Heart left ventricle (tissue), 16 donors: ENCODE measurements around the gene EML6. TPM values are rescaled to one million over a fixed set of nuclear protein-coding genes. Genes with fewer than 3 reads are reported as not detected.

ENCODE experiments used
- ATAC-seq, 4 donors: fragments of 200-7000 bp; cut with Tn5 transposase; one replicate each; pipeline ENCODE4 v1.9.1; 2020 to 2022; ENCODE audit warnings: moderate library complexity in 4 of 4, mild to moderate bottlenecking in 3 of 4, moderate number of reproducible peaks in 1 of 4
- DNase-seq, 5 donors: peaks; one replicate each; pipeline ENCODE4 v3.0.0-alpha.2; 2020
- H3K27ac ChIP-seq, 12 donors: fragments of 200-600 bp; sonication (generic) in 4 of 12; one replicate each; pipeline versions ENCODE4 v1.5.0 to v1.8.0; 2016 to 2022; ENCODE audit warnings: mild to moderate bottlenecking in 2 of 12
- H3K27me3 ChIP-seq, 9 donors: fragments of 200-600 bp; sonication (generic) in 2 of 9; one replicate each; pipeline versions ENCODE4 v1.5.1 to v1.8.0; 2016 to 2022; ENCODE audit warnings: mild to moderate bottlenecking in 3 of 9
- H3K36me3 ChIP-seq, 9 donors: fragments of 200-600 bp; sonication (generic) in 2 of 9; one replicate each; pipeline versions ENCODE4 v1.5.0 to v1.8.0; 2018 to 2022; ENCODE audit warnings: mild to moderate bottlenecking in 2 of 9
- H3K4me1 ChIP-seq, 12 donors: fragments of 200-600 bp; sonication (generic) in 4 of 12; one replicate each; pipeline versions ENCODE4 v1.5.0 to v1.8.0; 2016 to 2022; ENCODE audit warnings: mild to moderate bottlenecking in 3 of 12
- H3K4me3 ChIP-seq, 12 donors: fragments of 200-600 bp; sonication (generic) in 4 of 12; one replicate each; pipeline versions ENCODE4 v1.5.0 to v1.8.0; 2017 to 2022; ENCODE audit warnings: mild to moderate bottlenecking in 9 of 12, moderate library complexity in 4 of 12
- H3K9me3 ChIP-seq, 12 donors: fragments of 200-600 bp; sonication (generic) in 4 of 12; one replicate each; pipeline versions ENCODE4 v1.5.0 to v1.8.0; 2016 to 2022; ENCODE audit warnings: mild to moderate bottlenecking in 1 of 12
- CTCF ChIP-seq, 12 donors: fragments of 200-600 bp; sonication (generic) in 4 of 12; IDR thresholded peaks; one replicate each; pipeline versions ENCODE4 v1.5.0 to v1.8.0; 2018 to 2022; ENCODE audit warnings: antibody characterized with exemption in 12 of 12, mild to moderate bottlenecking in 5 of 12
- POLR2A ChIP-seq, 2 donors: fragments of 450-650 bp; IDR thresholded peaks; one replicate each; pipeline ENCODE4 v1.6.1; 2017; ENCODE audit warnings: antibody characterized with exemption in 2 of 2, mild to moderate bottlenecking in 2 of 2, moderate library complexity in 2 of 2
- WGBS, 4 donors: extraction: QIAGEN DNeasy Blood & Tissue Kit in 2 of 4; methylation state at CpG; one replicate each; pipeline versions ENCODE4 v1.1.5 to v1.1.7; 2013 to 2018; 5-methylcytosine and 5-hydroxymethylcytosine counted together
- intact Hi-C, 10 donors: fragments of 100-400 bp; cut with DNase I; formaldehyde crosslinking; loops; one replicate each; pipeline versions ENCODE4 v1.11.1 to v1.14.2; 2022
- polyA plus RNA-seq, 2 donors: library from polyadenylated mRNA; stranded (reverse); fragments of 200-250 nt; gene quantifications; one replicate each; pipeline ENCODE4 v1.2.3, GENCODE V29; 2013
- total RNA-seq, 9 donors: library from RNA; depleted of rRNA in 2 of 9; stranded (reverse); fragments of >200 nt in 2 of 9; fragmentation: NEBNext Ultra II Directional in 3 of 9; extraction: Animal tissue kit (Norgen Biotek cat#: 25700) in 3 of 9; gene quantifications; one replicate each; pipeline versions ENCODE4 v1.1.0 to v1.2.4, GENCODE V29; 2016 to 2023
- donor health status: ischemic (EF 13 %, LVEDD 7.1; RV severe dilation, severe dysfunction).
- donor health status: healthy with polysubstance abuse.
- donor health status: DM: no; HTN: yes; CAD: no.
- donor health status: DM: no; HTN: no; CAD: no.
- donor health status: ischemic (EF 25% LVEDD 6.9; RV normal size, moderate dysfunction).
- donor health status: ischemic (EF 25% LVEDD 5.7; RV mildly dilated, moderate dysfunction).
- donor health status: healthy.
- donor health status: DM: yes; HTN: yes; CAD: no.
- donor health status: ischemic (EF 35%, LVEDD 5.7; RV mildly dilated, moderate dysfunction).
- donor health status: nonischemic (EF 11% LVEDD 7.7; RV severe dilation, severe dysfunction).
- donor health status: DM: yes; HTN: yes; CAD: no.
- donor health status: PGD.
- donor health status: ischemic (EF 29% LVEDD 5.4; RV normal size, mild dysfunction).
- donor health status: nonischemic (EF 23%, LVEDD 6.1; RV moderate dilation, normal function).

EML6 gene
- total and polyA plus RNA-seq, 11 donors, result 0.08 to 1.2 (median 0.58) TPM

- Histone ChIP-seq H3K27ac (no peak overlapping the region), H3K36me3 (no peaks in the 10 kb centered on the region), H3K27me3 (no peaks in the 10 kb centered on the region), H3K4me1 (peaks cover 0 to 52% (median 29%) of the 10 kb centered on the region in 12 donors), H3K9me3 (no peaks in the 10 kb centered on the region), H3K4me3 (no peak overlapping the region)
- ATAC-seq, result no peak
- TF ChIP-seq CTCF (IDR thresholded peaks at IDR 0.05) (no peak), POLR2A (IDR thresholded peaks at IDR 0.05) (no peak)
- intact Hi-C loops, result no loop called here
- no peak for DNase-seq
- 90 to 95% (median 94%) methylated on average over 6 of the region's 6 CpGs for WGBS, 4 donors
Observed at GRCh38 chr2:54677476-54678265, 45.8 kb upstream of the EML6 start.

- WGBS, 4 donors, result 74 to 84% (median 81%) methylated on average over 3 of the region's 3 CpGs
- Histone ChIP-seq H3K27ac (no peak overlapping the region), H3K4me1 (peaks cover 0 to 41% (median 23%) of the 10 kb centered on the region in 12 donors)
Observed at GRCh38 chr2:54678719-54679118, 44.7 kb upstream of the EML6 start.

GRCh38 chr2:54680397-54681041 is 42.9 kb upstream of the EML6 start:
- Histone ChIP-seq H3K36me3 (no peaks in the 10 kb centered on the region), H3K4me3 (no peak overlapping the region), H3K27ac (no peak overlapping the region), H3K4me1 (peaks cover 0 to 25% (median 12%) of the 10 kb centered on the region in 12 donors), H3K27me3 (no peaks in the 10 kb centered on the region), H3K9me3 (no peaks in the 10 kb centered on the region)
- ATAC-seq (peak; percentile 70 to 88 (median 80)), DNase-seq (peak in 1 of 5 donors; percentile 54)
- intact Hi-C loops, result no loop called here
- WGBS, 4 donors, result 68 to 73% (median 72%) methylated on average over 4 to 6 of the region's 6 CpGs
- TF ChIP-seq POLR2A (IDR thresholded peaks at IDR 0.05), result no peak
- no peak for TF ChIP-seq CTCF (IDR thresholded peaks at IDR 0.05)

More at GRCh38 chr2:54678719-54679118, 44.7 kb upstream of the EML6 start:
- Histone ChIP-seq H3K4me3 (no peak overlapping the region), H3K9me3 (no peaks in the 10 kb centered on the region), H3K36me3 (no peaks in the 10 kb centered on the region), H3K27me3 (no peaks in the 10 kb centered on the region)
- intact Hi-C loops, result no loop called here
- TF ChIP-seq POLR2A (IDR thresholded peaks at IDR 0.05) (no peak), CTCF (IDR thresholded peaks at IDR 0.05) (no peak)
- ATAC-seq, result no peak
- no peak for DNase-seq

GRCh38 chr2:54681416-54681815 is 42.0 kb upstream of the EML6 start:
- no peak for ATAC-seq
- 75 to 91% (median 90%) methylated on average over 6 of the region's 6 CpGs for WGBS, 4 donors
- Histone ChIP-seq H3K27ac (no peak overlapping the region), H3K4me3 (no peak overlapping the region), H3K36me3 (no peaks in the 10 kb centered on the region), H3K9me3 (no peaks in the 10 kb centered on the region), H3K4me1 (peaks cover 0 to 16% (median 7%) of the 10 kb centered on the region in 12 donors), H3K27me3 (no peaks in the 10 kb centered on the region)
- no peak for TF ChIP-seq CTCF (IDR thresholded peaks at IDR 0.05)
- no peak for TF ChIP-seq POLR2A (IDR thresholded peaks at IDR 0.05)
- DNase-seq, result no peak
- intact Hi-C loops, result no loop called here
